Mesenchymal stem cell (in vitro differentiated cells and primary cell): ENCODE results near the gene CD9.

ENCODE experiments used
- DNase-seq: peaks from one replicate; pipeline ENCODE4 v3.0.0-alpha.2; 2013
- H2AFZ ChIP-seq: one replicate; pipeline ENCODE4 v1.6.1; 2013; ENCODE audit warnings: low read depth, mild to moderate bottlenecking, control low read depth, inconsistent platforms, low read length, moderate library complexity
- H2AK5ac ChIP-seq: 2 replicates; pipeline ENCODE4 v1.6.1; 2013; ENCODE audit warnings: low read length, moderate library complexity, mild to moderate bottlenecking, inconsistent platforms; ENCODE audit not compliant: severe bottlenecking
- H2BK120ac ChIP-seq: one replicate; pipeline ENCODE4 v1.6.1; 2013; ENCODE audit warnings: low read depth, mild to moderate bottlenecking, inconsistent platforms, low read length, moderate library complexity
- H2BK12ac ChIP-seq, 2 experiments: one replicate each; pipeline ENCODE4 v1.6.1; 2013; ENCODE audit warnings: inconsistent platforms in 2 of 2, low read length in 2 of 2, mild to moderate bottlenecking in 2 of 2, moderate library complexity in 2 of 2, control low read depth in 1 of 2
- H2BK15ac ChIP-seq: one replicate; pipeline ENCODE4 v1.6.1; 2013; ENCODE audit warnings: mild to moderate bottlenecking, low read depth, inconsistent platforms; ENCODE audit not compliant: poor library complexity, severe bottlenecking
- H2BK5ac ChIP-seq: 2 replicates; pipeline ENCODE4 v1.6.1; 2013; ENCODE audit warnings: low read depth, mild to moderate bottlenecking, low read length, control low read depth, inconsistent platforms; ENCODE audit not compliant: poor library complexity, severe bottlenecking
- H3K14ac ChIP-seq, 2 experiments: one replicate each; pipeline ENCODE4 v1.6.1; 2013; ENCODE audit warnings: inconsistent platforms in 2 of 2, low read length in 2 of 2, control low read depth in 1 of 2, mild to moderate bottlenecking in 1 of 2, moderate library complexity in 1 of 2
- H3K18ac ChIP-seq, 2 experiments: one replicate each; pipeline ENCODE4 v1.6.1; 2013; ENCODE audit warnings: inconsistent platforms in 2 of 2, low read length in 2 of 2, control low read depth in 1 of 2, low read depth in 1 of 2, mild to moderate bottlenecking in 1 of 2
- H3K23ac ChIP-seq, 2 experiments: one replicate each; pipeline ENCODE4 v1.6.1; 2013; ENCODE audit warnings: inconsistent platforms in 2 of 2, low read length in 2 of 2, mild to moderate bottlenecking in 2 of 2, moderate library complexity in 2 of 2, control low read depth in 1 of 2
- H3K27ac ChIP-seq: 2 replicates; pipeline ENCODE4 v1.5.1; 2013; ENCODE audit warnings: mild to moderate bottlenecking, moderate library complexity, low read length, control low read depth, inconsistent platforms; ENCODE audit not compliant: poor library complexity, severe bottlenecking
- H3K27me3 ChIP-seq, 2 experiments: 2 replicates each; pipeline versions ENCODE4 v1.6.1 to v1.7.0; 2013; ENCODE audit warnings: low read length in 2 of 2, mild to moderate bottlenecking in 2 of 2, moderate library complexity in 2 of 2, control low read depth in 1 of 2, inconsistent platforms in 1 of 2; ENCODE audit not compliant: control insufficient read depth in 1 of 2, insufficient read depth in 1 of 2
- H3K36me3 ChIP-seq, 2 experiments: 2 replicates each; pipeline versions ENCODE4 v1.6.1 to v1.7.0; 2013; ENCODE audit warnings: low read length in 2 of 2, control low read depth in 1 of 2, inconsistent platforms in 1 of 2, low read depth in 1 of 2, mild to moderate bottlenecking in 1 of 2; ENCODE audit not compliant: insufficient read depth in 2 of 2, control insufficient read depth in 1 of 2
- H3K4ac ChIP-seq, 2 experiments: one replicate each; pipeline ENCODE4 v1.6.1; 2013; ENCODE audit warnings: inconsistent platforms in 2 of 2, low read length in 2 of 2, mild to moderate bottlenecking in 2 of 2, moderate library complexity in 2 of 2, control low read depth in 1 of 2, low read depth in 1 of 2
- H3K4me1 ChIP-seq: 2 replicates; pipeline ENCODE4 v1.6.1; 2013; ENCODE audit warnings: low read depth, low read length, control low read depth; ENCODE audit not compliant: control insufficient read depth, insufficient read depth
- H3K4me2 ChIP-seq: 2 replicates; pipeline ENCODE4 v1.6.1; 2013; ENCODE audit warnings: low read length, mild to moderate bottlenecking, inconsistent platforms; ENCODE audit not compliant: poor library complexity, severe bottlenecking
- H3K4me3 ChIP-seq, 2 experiments: 2 replicates each; pipeline versions ENCODE4 v1.5.1 to v1.7.0; 2013; ENCODE audit warnings: low read length in 2 of 2, mild to moderate bottlenecking in 2 of 2, control low read depth in 1 of 2, low read depth in 1 of 2; ENCODE audit not compliant: insufficient read depth in 1 of 2
- H3K79me1 ChIP-seq: replicated peaks from 2 replicates; pipeline ENCODE4 v1.6.1; 2013; ENCODE audit warnings: mild to moderate bottlenecking, control low read depth, low read length, inconsistent platforms; ENCODE audit not compliant: poor library complexity, severe bottlenecking
- H3K9ac ChIP-seq: 2 replicates; pipeline ENCODE4 v1.7.0; 2013; ENCODE audit warnings: mild to moderate bottlenecking, low read length, moderate library complexity
- H3K9me3 ChIP-seq: 2 replicates; pipeline ENCODE4 v1.7.0; 2013; ENCODE audit warnings: mild to moderate bottlenecking, low read length; ENCODE audit not compliant: control insufficient read depth
- H4K8ac ChIP-seq: one replicate; pipeline ENCODE4 v1.6.1; 2013; ENCODE audit warnings: inconsistent platforms, mild to moderate bottlenecking, low read length, moderate library complexity
- H4K91ac ChIP-seq: one replicate; pipeline ENCODE4 v1.6.1; 2013; ENCODE audit warnings: mild to moderate bottlenecking, low read length, inconsistent platforms
- WGBS: methylation state at CpG from one replicate; pipeline ENCODE4 v1.1.7; 2013; ENCODE audit warnings: mixed read lengths; 5-methylcytosine and 5-hydroxymethylcytosine counted together

The CD9 gene

GRCh38 chr12:6177642-6178358 lies 22.4 kb upstream of the CD9 start:
- 93% methylated on average over 9 of the region's 10 CpGs for WGBS
- Histone ChIP-seq H3K4me1 (peaks cover 33% of the 10 kb centered on the region), H3K27ac (no peak overlapping the region), H3K4me2 (no peak overlapping the region), H2BK5ac (no peak overlapping the region), H3K36me3 (no peaks in the 10 kb centered on the region), H3K9me3 (no peaks in the 10 kb centered on the region), H3K18ac (peak overlapping the region; percentile 84 to 91), H2BK120ac (no peak overlapping the region), H2BK15ac (peak overlapping the region; percentile 93), H4K91ac (peak overlapping the region; percentile 90), H2AK5ac (peak overlapping the region; percentile 59), H3K79me1 (no peaks in the 10 kb centered on the region), H3K23ac (no peak overlapping the region), H3K9ac (no peak overlapping the region), H3K4me3 (no peak overlapping the region), H3K14ac (peak overlapping the region in 1 of 2 experiments; percentile 86), H2BK12ac (peak overlapping the region; percentile 96 to 99), H4K8ac (peak overlapping the region; percentile 66), H3K27me3 (no peaks in the 10 kb centered on the region), H2AFZ (peak overlapping the region; percentile 15), H3K4ac (peak overlapping the region; percentile 77 to 89)
- no peak for DNase-seq

DNA sequence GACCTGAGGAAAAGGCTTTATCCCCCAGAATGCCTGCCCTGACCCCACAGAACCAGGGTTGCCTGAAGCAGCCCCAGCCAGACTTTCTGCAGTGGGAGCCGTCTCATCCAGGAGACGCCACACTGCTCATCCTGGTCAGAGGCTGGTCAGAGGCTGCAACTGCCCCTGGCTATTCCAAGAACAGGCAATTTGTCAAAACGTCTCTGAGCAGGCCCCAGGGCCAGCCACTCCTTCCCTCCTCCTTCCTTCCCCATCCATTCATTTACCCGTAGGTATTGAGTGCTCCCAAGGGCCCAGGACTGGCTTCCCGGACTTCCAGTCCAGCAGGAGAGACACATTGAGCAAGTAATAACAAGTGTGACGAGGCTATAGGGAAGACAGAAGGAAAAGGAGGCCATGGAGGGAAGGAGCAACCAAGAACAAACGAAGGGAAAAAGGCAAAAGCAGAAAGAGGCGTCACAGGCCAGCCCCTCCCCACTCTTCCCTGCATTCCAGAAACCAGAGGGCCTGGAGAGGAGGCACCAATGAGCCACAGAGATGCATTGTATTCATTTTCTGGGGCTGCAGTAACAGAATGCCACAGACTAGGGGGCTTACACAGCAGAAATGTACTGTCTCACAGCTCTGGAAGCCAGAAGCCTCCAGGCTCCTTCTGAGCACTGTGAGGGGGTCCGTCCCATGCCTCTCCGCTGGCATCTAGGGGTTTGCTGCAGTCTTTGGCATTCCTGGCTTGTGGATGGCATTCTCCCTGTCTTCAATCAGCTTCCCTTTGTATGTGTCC lies 21.0 kb upstream of the CD9 start:
- Histone ChIP-seq H4K8ac (peak overlapping the region; percentile 93), H2AK5ac (peak overlapping the region; percentile 64), H3K27me3 (no peaks in the 10 kb centered on the region), H3K4ac (peak overlapping the region; percentile 57 to 81), H2BK120ac (peak overlapping the region; percentile 75), H2AFZ (peak overlapping the region; percentile 42), H3K9me3 (no peaks in the 10 kb centered on the region), H3K4me2 (no peak overlapping the region), H3K27ac (peak overlapping the region; percentile 28), H3K14ac (peak overlapping the region in 1 of 2 experiments; percentile 88), H3K18ac (peak overlapping the region; percentile 67 to 76), H3K9ac (no peak overlapping the region), H2BK15ac (peak overlapping the region; percentile 21), H2BK12ac (peak overlapping the region; percentile 78 to 87), H3K36me3 (no peaks in the 10 kb centered on the region), H3K23ac (peak overlapping the region in 1 of 2 experiments; percentile 34), H3K79me1 (no peaks in the 10 kb centered on the region), H3K4me1 (peaks cover 40% of the 10 kb centered on the region), H3K4me3 (no peak overlapping the region), H2BK5ac (no peak overlapping the region), H4K91ac (peak overlapping the region; percentile 90)
- DNase-seq = peak; percentile 86
- 23% methylated on average over 10 of the region's 10 CpGs for WGBS

- Histone ChIP-seq H3K79me1 (no peaks in the 10 kb centered on the region), H4K91ac (peak overlapping the region; percentile 95), H2AK5ac (no peak overlapping the region), H3K18ac (peak overlapping the region; percentile 84 to 94), H3K9ac (peak overlapping the region; percentile 12), H2BK12ac (peak overlapping the region; percentile 91 to 99), H4K8ac (peak overlapping the region; percentile 98), H2BK15ac (peak overlapping the region; percentile 99), H3K4me3 (no peak overlapping the region), H3K27ac (peak overlapping the region; percentile 35), H3K27me3 (no peaks in the 10 kb centered on the region), H3K4me2 (no peak overlapping the region), H3K9me3 (no peaks in the 10 kb centered on the region), H3K36me3 (no peaks in the 10 kb centered on the region), H2BK5ac (no peak overlapping the region), H2AFZ (peak overlapping the region; percentile 16), H3K23ac (peak overlapping the region in 1 of 2 experiments; percentile 91), H3K4ac (peak overlapping the region; percentile 79 to 100), H3K4me1 (peaks cover 40% of the 10 kb centered on the region), H3K14ac (peak overlapping the region in 1 of 2 experiments; percentile 95), H2BK120ac (peak overlapping the region; percentile 97)
- 33% methylated on average over 21 of the region's 21 CpGs for WGBS
- peak; percentile 90 for DNase-seq
Observed at GRCh38 chr12:6180268-6181051, 19.7 kb upstream of the CD9 start.
